Stimulated activated CD8-positive, alpha-beta memory T cell treated with anti-CD3 and anti-CD28 coated beads, Interleukin-2, amount 100 ng/mL, for 48 hours (primary cell): Measurements from ENCODE around the gene HAGHL.
"Not testable (repeated sequence)": the region's sequence is repeated elsewhere in the genome, so short reads cannot be mapped to it uniquely, and the experiment has no call there.

Experiments used
- DNase-seq, 2 donors: peaks; one replicate each; pipeline ENCODE4 v3.0.0-alpha.2; 2020; ENCODE audit warnings: low read depth in 2 of 2

Gene HAGHL

DNA sequence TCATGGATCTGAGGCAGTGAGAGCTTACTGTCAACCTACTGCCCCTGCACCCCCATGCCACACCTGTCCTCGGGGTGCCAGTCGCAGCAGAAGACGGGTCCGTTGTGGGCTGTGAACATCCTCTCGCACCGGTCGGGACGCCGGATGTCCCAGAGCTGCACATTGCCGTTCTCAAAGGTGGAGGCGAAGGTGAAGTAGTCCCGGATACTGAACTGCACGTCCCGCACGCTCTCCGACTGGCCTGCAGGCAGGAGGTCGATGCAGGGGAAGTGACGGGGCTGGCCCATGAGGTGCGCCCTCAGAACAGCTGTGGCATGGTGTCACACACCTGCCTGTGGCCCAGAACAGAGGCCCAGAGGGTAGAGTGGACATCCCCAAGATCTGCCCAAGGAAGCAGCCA, 39.4 kb upstream of the HAGHL start:
- no peak for DNase-seq

GRCh38 chr16:689175-689897, 37.6 kb upstream of the HAGHL start:
- no peak for DNase-seq

- not testable (repeated sequence) for DNase-seq
Measured at GRCh38 chr16:691242-691641, 35.7 kb upstream of the HAGHL start.

DNA sequence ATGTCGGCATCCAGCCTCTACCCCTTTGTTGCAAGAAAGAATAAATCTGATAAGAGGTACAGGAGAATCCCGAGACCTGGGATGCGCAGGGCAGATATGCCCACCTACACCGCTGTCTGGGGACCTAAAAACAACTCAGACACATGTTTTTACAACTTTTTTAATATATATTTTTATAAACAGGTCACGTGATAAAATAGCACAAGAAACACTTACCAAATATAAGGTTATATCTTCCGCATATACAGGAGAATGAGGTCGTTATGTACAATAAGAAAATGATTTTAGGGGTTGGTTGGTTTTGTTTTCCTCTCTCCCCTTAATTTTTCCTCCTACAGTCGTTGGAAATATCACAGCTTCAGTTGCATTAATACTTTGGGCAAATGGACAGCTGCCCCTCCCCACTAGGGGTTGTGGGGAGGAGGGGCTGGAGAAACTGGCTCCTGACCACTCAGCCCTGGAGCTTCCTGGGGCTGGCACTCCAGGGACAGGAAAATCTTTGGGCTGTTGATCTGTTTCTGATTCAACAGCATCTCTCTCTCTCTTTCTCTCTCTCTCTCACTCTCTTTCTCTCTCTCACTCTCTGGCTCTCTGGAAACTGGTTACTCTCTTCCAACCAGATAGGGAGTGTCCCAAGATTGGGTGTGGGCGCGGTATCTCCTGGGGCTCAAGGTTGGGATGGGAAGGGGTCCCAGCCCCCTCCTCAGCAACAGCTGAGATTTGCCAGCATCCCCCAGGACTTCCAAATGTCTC, 34.4 kb upstream of the HAGHL start:
- no peak for DNase-seq

DNA sequence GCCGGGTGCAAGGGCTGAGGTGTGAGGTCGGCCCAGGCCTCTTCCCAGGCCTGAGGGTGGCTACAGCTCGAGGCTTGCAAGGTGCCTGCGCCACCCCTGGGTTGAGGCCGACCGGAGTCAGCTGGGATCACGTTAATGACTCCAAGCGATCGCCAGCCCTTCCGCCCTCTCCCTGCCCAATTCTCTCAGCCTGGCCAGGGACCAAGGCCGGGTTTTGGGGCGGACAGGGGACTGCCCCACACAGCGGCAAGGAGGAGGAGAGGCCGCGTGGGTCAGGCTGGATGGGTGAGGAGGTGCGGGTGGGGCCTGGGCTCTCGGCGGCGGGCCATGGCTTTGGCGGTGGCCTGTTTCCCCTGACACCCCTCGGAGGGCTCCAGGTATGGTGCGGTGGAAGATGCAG, 33.5 kb upstream of the HAGHL start:
- no peak for DNase-seq

- no peak for DNase-seq
Measured at GRCh38 chr16:693766-694165, 33.1 kb upstream of the HAGHL start.

DNA sequence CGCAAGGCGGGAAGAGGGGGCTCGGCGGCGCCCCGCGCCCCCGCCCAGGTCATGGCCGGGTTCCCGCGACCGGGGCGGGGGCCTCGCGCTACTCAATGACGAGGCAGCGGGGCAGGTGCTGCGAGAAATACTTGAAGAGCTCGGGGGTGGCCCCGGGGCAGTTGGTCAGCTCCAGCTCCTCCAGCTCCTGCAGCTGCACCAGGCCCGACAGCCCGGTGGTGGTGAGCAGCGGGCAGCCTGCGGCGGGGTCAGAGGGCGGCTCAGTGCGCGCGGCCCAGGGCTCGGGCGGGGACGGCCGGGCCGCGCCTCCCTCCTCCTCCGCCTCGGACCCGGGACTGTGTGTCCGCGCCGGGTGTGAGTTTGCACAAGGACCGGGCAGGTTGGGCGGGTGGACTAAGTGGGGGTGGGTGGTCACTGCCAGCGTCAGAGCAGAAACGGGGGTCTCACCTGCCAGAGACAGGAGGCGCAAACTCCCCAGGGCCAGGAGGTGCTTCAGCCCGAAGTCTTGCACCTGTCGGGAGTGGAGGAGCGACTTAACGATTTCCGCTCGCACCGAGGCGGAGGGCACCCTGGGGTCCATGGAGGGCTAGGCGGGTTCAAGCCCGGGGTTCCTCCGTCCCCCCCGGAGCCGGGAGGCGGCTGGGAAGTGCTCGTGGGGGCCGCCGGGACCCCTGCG, 32.6 kb upstream of the HAGHL start:
- no peak for DNase-seq

DNA sequence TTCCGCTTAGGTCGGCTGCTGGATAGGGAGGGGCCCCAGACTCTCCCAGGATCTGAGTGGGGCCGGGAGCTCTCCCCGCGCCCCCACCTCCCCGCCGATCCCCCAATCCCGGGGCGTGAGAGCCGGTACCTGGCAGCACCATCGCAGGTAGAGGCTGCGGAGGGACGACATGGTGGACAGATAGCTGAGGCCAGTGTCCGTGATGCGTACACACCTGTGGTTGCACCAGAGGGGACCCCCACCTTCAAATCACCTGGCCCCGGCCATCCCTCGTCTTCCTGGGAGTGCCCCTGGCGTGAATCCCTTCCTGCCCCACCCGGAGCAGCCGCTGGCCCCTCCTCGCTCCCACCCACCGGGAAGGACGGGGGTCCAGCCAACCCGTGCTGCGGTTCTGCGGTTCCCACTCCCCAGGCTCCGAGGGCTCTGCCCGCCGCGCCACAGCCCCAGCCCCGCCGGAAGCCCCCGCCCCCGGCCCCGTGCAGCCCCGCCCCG, 32.0 kb upstream of the HAGHL start:
- DNase-seq: no peak

- DNase-seq: peak in 1 of 2 donors; percentile 58
Measured at GRCh38 chr16:695355-696089, 31.4 kb upstream of the HAGHL start.

- DNase-seq: no peak
Measured at GRCh38 chr16:698911-699671, 27.8 kb upstream of the HAGHL start.

GRCh38 chr16:700684-701584, 26.0 kb upstream of the HAGHL start:
- no peak for DNase-seq

DNA sequence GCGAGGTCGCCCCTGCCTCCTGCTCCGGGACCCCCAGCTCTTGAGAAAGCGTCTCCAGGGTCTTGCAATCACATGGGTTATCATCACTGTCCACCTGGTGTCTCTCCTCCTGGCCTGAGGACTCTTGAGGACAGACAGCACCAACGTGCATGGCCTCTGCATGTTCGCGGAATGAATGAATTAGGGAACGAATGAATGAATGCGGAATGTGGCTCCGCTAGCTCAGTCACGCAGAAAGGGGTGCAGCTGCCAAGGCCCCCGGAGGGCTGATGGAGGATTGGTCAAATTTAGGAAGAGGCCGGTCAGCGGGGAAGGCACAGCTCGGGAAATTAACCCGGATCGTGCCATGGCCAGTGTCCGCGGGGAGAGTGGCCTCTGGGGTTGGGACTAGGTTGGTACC, 24.6 kb upstream of the HAGHL start:
- no peak for DNase-seq

- DNase-seq: no peak
Measured at GRCh38 chr16:703406-703805, 23.5 kb upstream of the HAGHL start.

GRCh38 chr16:704047-704446, 22.9 kb upstream of the HAGHL start:
- DNase-seq: no peak

- no peak for DNase-seq
Measured at GRCh38 chr16:704552-705380, 22.1 kb upstream of the HAGHL start.

DNA sequence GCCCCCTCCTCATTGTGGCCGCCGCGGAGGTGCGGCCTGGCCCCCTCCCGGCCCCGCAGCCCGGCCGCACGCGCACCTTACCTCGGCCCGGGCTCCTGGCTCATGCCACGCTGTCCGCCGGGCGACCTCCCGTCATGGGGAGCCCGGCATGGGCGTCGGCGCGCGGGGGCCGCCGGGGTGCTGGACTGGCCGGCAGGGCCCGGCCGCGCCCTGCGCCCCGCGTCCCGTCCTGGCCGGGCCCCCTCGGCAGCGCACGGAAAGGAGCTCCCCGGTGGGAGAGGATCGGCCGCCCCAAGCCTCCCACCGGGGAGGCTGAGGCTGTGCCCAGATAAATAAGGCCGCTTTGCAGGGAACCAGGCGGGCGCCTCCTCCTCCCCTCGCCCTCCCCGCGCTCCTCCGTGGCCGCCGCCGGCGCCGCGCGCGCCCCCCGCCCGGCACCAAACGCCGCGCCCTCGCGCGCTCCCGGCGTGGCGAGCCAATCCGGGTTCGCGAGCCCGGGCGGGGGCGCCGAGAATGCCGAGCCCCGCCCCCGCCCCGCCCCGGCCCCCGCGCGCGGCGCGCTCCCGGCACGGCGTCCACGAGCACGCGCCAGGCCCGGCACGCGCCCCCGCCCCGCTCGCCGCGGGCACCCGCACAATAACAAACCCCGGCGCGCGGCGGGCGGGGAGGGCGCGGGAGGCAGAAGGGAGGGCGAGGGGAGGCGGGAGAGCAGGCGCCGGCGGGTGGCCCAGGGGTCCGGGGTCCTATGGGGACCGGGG, 21.3 kb upstream of the HAGHL start, which contains the start of gene FBXL16:
Gene FBXL16 (minus strand): TSS at position 371 of the 758 bp plus-strand sequence. CDS start 8,396 bp downstream, outside the sequence.
- DNase-seq: no peak

DNA sequence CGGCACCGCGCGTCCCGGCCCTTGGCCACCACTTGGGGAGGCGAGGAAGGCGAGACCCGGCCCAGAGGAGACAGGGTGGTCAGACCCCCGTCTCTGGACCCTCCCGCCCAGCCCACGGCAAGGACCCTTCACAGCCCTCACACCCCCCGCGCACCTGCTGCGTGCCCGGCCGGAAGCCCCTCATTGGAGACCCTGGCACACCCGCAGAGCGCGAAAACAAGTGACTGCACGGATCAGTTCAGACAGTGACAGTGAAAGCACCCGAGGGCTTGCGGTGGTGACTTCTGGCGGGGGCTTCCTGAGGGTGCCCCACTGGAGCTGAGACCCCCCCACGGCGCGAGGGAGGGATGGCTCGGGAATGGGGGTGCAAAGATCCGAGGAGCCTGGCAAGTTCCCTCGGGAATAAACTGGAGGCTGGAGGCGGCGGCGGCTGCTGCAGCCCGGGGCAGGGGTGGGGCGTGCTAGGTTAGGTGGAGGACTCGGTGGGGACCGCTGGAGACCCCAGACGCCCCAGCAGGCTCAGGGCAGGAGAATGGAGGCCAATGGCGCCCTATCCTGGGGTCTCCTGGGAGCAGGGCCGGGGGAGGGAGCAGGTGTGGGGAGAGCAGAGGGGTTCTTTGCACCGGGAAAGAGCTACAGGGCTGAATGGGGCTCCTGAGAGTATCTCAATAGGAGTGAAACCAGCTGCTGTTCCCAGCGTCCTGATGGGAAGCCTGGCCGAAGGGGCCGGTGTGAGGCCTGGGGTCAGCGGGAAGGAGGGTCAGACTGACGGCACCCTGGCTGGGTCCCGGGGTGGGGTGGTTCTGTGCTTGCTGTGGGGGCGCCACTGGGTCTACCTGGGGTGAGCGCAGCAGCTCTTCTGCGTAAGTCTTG, 20.5 kb upstream of the HAGHL start:
- DNase-seq: no peak
